HG03097 (cell line): ENCODE measurements around the gene CD72.
"Not testable (repeated sequence)": the region's sequence is repeated elsewhere in the genome, so short reads cannot be mapped to it uniquely, and the experiment has no call there.

Experiments used
- ATAC-seq: cut with Tn5 transposase; IDR thresholded peaks from one replicate; pipeline ENCODE4 v1.9.1; 2021; ENCODE audit not compliant: unreplicated experiment, low FRiP score

Gene CD72

DNA sequence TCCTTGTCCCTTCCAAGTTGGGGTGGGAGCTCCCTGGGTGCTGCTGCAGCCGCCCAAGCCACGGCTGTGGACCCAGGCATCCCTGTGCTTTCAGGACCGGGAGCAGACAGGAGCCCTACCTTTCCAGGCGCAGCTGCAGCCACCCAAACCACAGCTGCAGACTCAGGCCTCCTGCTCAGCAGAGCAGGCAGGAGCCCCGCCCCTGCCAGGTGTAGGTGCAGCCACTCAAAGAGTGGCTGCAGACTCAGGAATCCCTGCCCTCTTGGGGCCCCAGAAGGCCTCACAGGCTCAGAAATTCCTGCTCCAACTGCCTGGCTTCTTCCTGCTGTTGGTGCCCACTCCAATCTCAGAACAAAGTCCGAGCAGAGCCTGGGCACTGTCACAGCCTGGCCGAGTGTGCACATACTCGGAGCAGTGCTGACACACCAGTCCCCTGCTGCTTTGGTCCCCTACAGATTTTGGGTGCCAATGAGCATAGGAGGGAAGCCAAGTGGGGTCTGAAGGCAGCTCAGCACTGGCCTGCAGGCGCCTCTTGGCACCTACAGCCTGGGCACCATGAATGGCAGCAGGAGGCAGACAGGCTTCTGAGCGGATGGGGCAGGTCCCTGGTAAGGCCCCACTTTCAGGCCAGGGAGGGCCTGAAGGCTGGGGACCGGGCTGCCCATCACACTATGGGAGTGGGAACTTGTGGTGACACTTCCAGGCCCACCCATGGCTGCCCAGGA is 19.2 kb downstream of the CD72 start:
- ATAC-seq = no peak

GRCh38 chr9:35596907-35597306 is 21.3 kb downstream of the CD72 start:
- not testable (repeated sequence) for ATAC-seq

- ATAC-seq = no peak
Observed at GRCh38 chr9:35594471-35594870, 23.7 kb downstream of the CD72 start.

GRCh38 chr9:35593581-35593980 is 24.6 kb downstream of the CD72 start:
- ATAC-seq = no peak

DNA sequence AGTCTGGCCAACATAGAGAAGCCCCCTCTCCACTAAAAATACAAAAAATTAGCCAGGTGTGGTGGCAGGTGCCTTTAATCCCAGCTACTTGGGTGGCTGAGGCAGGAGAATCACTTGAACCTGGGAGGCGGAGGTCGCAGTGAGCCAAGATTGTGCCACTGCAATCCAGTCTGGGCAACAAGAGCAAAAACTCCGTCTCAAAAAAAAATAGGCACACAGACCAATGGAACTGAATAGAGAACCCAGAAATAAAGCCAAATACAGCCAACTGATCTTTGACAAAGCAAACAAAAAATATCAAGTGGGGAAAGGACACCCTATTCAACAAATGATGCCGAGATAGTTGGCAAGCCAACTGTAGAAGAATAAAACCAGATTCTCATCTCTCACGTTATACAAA is 29.7 kb downstream of the CD72 start:
- ATAC-seq = not testable (repeated sequence)

DNA sequence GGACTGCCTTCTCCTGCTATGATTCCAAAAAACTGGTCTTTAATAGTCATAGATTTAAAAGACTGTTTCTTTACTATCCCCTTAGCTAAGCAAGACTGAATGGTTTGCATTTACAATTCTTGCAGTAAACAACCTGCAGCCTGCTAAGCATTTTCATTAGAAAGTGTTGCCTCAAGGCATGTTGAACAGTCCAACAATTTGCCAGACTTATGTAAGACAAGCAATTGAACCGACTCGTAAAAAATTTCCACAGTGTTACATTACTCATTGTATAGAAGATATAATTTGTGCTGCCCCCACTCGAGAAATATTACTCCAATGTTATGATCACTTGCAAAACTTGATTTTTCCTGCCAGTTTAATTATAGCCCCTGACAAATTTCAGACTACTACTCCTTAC is 33.5 kb downstream of the CD72 start:
- not testable (repeated sequence) for ATAC-seq

GRCh38 chr9:35583521-35583920 is 34.7 kb downstream of the CD72 start:
- ATAC-seq = not testable (repeated sequence)

- not testable (repeated sequence) for ATAC-seq
Observed at GRCh38 chr9:35579659-35580227, 38.5 kb downstream of the CD72 start.

- ATAC-seq = no peak
Observed at GRCh38 chr9:35579130-35579529, 39.1 kb downstream of the CD72 start.

DNA sequence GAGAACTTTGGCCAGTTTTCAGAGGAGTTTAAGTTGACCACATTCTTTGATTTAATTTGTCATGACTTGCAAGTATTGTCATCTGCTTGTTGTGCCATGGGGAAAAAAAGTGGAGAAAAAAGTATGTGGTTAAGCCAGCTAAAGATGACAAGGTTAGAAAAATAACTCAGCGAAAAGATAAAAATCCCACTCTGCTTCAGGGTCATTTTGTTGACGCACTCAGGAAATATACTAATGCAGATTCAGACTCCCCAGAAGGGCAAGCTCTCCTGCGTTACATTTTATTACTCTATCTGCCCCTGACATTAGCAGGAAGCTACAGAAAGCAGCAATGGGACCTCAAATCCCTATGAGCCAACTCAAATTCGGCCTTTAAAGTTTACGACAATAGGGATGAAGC is 40.7 kb downstream of the CD72 start:
- ATAC-seq = no peak

GRCh38 chr9:35575478-35575877 is 42.7 kb downstream of the CD72 start:
- no peak for ATAC-seq

- no peak for ATAC-seq
Observed at GRCh38 chr9:35574578-35575122, 43.6 kb downstream of the CD72 start.

GRCh38 chr9:35570709-35571504 is 47.3 kb downstream of the CD72 start:
- ATAC-seq = no peak

DNA sequence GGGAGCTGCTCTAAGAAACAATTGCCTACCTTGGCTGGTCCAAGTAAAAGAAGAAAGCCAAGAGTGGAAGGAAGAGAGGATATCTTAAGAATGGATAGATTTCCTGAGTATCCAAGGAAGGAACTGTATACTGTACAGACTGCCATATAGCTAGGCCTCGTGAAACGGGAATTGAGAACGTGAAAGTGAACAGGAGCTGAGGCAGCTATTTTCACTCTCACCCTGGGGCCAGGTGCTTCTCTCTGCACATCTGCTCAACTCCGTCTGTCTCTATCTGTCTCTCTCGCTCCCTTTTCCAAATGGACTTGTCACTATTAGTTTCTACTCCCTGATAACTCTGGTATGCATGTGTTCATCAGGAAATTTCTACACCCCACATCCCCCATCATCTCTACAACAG is 49.0 kb downstream of the CD72 start:
- ATAC-seq = peak; percentile 43

DNA sequence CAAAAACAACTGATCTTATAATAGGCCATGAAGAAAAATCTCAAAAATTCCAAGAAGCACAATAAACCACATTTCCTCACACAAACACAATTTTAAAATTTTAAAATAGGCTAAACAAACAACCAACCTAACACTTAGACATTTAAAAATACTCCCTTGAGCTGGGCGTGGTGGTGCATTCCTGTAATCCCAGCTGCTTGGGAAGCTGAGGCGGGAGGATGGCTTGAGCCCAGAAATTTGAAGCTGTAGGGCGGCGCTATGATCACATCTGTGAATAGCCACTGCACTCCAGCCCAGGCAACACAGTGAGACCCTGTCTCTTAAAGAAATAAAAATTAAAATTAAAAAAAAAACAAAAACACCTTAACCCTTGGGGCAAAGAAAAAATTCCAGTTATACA is 50.0 kb downstream of the CD72 start:
- ATAC-seq = no peak

DNA sequence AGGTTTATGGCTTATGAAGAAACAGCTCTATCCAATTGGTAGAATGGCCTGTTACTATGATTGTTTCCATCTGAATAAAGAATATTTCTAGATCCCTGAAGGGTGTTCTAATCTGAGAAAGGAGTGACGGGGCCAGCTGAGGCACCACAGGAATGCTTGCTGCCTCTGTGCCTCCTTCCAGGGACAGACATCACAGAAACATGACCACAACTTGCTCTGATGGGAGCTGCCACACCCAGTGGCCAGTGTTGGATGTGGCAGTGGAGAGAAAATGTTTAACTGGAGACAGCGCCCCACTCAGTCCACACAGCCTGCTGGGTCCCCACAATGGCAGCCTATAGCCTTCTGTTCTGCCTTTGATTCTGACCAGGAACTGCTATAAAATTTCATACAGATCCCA is 51.8 kb downstream of the CD72 start:
- ATAC-seq = no peak

GRCh38 chr9:35564658-35565061 is 53.6 kb downstream of the CD72 start:
- no peak for ATAC-seq

GRCh38 chr9:35563791-35564197 is 54.4 kb downstream of the CD72 start:
- ATAC-seq = no peak

GRCh38 chr9:35562895-35563780 is 55.1 kb downstream of the CD72 start:
- no peak for ATAC-seq

- ATAC-seq = no peak
Observed at GRCh38 chr9:35561468-35562261, 56.5 kb downstream of the CD72 start.
